Esophagus squamous epithelium (tissue), 5 donors: ENCODE measurements around the gene AOPEP. TPM values are rescaled to one million over a fixed set of nuclear protein-coding genes. Genes with fewer than 3 reads are reported as not detected.
A peak's percentile ranks its signal among the peaks of the same experiment; 100 is the strongest.

Experiments used
- DNase-seq: peaks from one replicate; lab custom pipeline; 2025; lab: John Stamatoyannopoulos, UW
- H3K27ac ChIP-seq, 4 donors: fragments of 200-600 bp; sonication (generic); one replicate each; pipeline ENCODE4 v1.5.1; 2016 to 2019; ENCODE audit warnings: mild to moderate bottlenecking in 1 of 4
- H3K27me3 ChIP-seq, 4 donors: fragments of 200-600 bp; sonication (generic); 1 replicate in 3 of 4; 2 replicates in 1 of 4; pipeline versions ENCODE4 v1.5.1 to v1.6.0; 2017 to 2021; ENCODE audit warnings: antibody characterized with exemption in 1 of 4
- H3K36me3 ChIP-seq, 3 donors: fragments of 200-600 bp; sonication (generic); one replicate each; pipeline ENCODE4 v1.5.1; 2016 to 2019
- H3K4me1 ChIP-seq, 3 donors: fragments of 200-600 bp; sonication (generic); one replicate each; pipeline ENCODE4 v1.5.1; 2017 to 2019
- H3K4me3 ChIP-seq, 4 donors: fragments of 200-600 bp; sonication (generic); 1 replicate in 3 of 4; 2 replicates in 1 of 4; pipeline ENCODE4 v1.5.1; 2016 to 2019; ENCODE audit warnings: mild to moderate bottlenecking in 2 of 4, moderate library complexity in 1 of 4
- H3K9me3 ChIP-seq, 3 donors: fragments of 200-600 bp; sonication (generic); one replicate each; pipeline ENCODE4 v1.5.1; 2016 to 2019
- POLR2A ChIP-seq, 4 donors: fragments of 450-650 bp; IDR thresholded peaks; one replicate each; pipeline ENCODE4 v1.6.1; 2017; ENCODE audit warnings: antibody characterized with exemption in 4 of 4, mild to moderate bottlenecking in 4 of 4, moderate library complexity in 3 of 4
- WGBS, 2 donors: methylation state at CpG; one replicate each; pipeline ENCODE4 v1.1.5; 2018; 5-methylcytosine and 5-hydroxymethylcytosine counted together
- intact Hi-C: fragments of 100-400 bp; cut with DNase I; formaldehyde crosslinking; loops from one replicate; pipeline ENCODE4 v1.15.0; 2022
- total RNA-seq, 4 donors: library from RNA; depleted of rRNA; stranded (reverse); fragments of >200 nt; gene quantifications; one replicate each; pipeline ENCODE4 v1.1.0, GENCODE V29; 2016
- TF ChIP-seq, protein P1 (sequence below), 6 experiments: fragments of 450-650 bp in 4 of 6; fragments of 200-600 bp in 2 of 6; sonication (generic) in 2 of 6; IDR thresholded peaks; one replicate each; pipeline ENCODE4 v1.5.1; 2016 to 2019; ENCODE audit warnings: antibody characterized with exemption in 6 of 6, mild to moderate bottlenecking in 4 of 6, moderate library complexity in 4 of 6
- donor health status: DM: yes; HTN: yes; CAD: no.

The AOPEP gene
- total RNA-seq, 4 donors from 2014 or later: 101 to 300 (median 115) TPM

GRCh38 chr9:94899464-94900221, 173.1 kb downstream of the AOPEP start:
- TF ChIP-seq POLR2A (IDR thresholded peaks at IDR 0.05): no peak
- TF ChIP-seq, protein P1, sequence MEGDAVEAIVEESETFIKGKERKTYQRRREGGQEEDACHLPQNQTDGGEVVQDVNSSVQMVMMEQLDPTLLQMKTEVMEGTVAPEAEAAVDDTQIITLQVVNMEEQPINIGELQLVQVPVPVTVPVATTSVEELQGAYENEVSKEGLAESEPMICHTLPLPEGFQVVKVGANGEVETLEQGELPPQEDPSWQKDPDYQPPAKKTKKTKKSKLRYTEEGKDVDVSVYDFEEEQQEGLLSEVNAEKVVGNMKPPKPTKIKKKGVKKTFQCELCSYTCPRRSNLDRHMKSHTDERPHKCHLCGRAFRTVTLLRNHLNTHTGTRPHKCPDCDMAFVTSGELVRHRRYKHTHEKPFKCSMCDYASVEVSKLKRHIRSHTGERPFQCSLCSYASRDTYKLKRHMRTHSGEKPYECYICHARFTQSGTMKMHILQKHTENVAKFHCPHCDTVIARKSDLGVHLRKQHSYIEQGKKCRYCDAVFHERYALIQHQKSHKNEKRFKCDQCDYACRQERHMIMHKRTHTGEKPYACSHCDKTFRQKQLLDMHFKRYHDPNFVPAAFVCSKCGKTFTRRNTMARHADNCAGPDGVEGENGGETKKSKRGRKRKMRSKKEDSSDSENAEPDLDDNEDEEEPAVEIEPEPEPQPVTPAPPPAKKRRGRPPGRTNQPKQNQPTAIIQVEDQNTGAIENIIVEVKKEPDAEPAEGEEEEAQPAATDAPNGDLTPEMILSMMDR (IDR thresholded peaks at IDR 0.05): no peak
- H3K27me3 ChIP-seq: no peaks in the 10 kb centered on the region
- 90 to 94% methylated on average over 7 to 8 of the region's 8 CpGs for WGBS, 2 donors
- intact Hi-C loops: no loop called here
- no peak for DNase-seq
- H3K27ac ChIP-seq: peak overlapping the region; percentile 75 to 90 (median 86)
- H3K36me3 ChIP-seq: no peaks in the 10 kb centered on the region
- no peaks in the 10 kb centered on the region for H3K9me3 ChIP-seq
- peak overlapping the region in 1 of 4 donors; percentile 19 for H3K4me3 ChIP-seq
- H3K4me1 ChIP-seq: peaks cover 5 to 53% (median 31%) of the 10 kb centered on the region in 3 donors

DNA sequence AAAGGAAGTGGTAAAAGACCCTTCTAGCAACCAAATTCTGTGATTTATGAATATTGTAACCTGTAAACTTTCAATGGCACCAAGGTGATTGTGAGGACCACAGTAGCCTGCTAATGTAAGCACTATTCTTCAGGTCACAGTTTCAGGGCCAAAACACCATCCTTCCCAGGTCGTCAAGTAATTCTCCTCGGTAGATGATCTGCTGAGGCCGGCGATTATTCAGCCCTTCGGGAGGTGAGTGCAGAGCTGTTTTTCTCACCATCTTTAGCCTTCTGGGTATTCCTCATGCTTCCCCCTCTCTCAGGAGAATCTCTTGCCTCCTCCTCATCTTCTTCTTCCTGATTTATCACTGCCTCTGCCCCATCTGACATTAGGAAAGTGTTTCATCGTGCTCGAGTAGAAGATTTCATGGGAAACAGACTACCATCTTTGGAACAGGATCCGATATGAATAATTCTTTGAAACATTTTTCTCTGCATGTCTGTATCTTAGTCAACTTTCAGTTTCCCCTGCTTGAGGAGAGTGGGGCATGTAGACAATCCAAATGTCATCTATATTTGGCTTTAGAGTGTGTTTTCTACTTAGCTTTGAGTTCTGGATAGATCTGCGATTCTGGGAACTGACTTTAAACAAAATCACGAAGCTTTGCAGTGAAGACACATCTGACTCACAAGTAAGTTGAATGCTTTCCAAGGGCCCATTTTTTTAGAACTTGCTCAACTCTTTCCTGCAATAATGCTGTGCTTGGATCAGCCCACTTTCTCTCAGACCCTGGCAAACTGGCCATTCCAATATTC, 173.9 kb downstream of the AOPEP start:
- TF ChIP-seq POLR2A (IDR thresholded peaks at IDR 0.05): no peak
- TF ChIP-seq, protein P1 (IDR thresholded peaks at IDR 0.05): no peak
- H3K27ac ChIP-seq: peak overlapping the region; percentile 75 to 90 (median 86)
- intact Hi-C loops: no loop called here
- H3K4me3 ChIP-seq: peak overlapping the region in 2 of 4 donors; percentile 14 to 19
- DNase-seq: no peak
- H3K9me3 ChIP-seq: no peaks in the 10 kb centered on the region
- H3K27me3 ChIP-seq: no peaks in the 10 kb centered on the region
- 41 to 42% methylated on average over 10 of the region's 10 CpGs for WGBS, 2 donors
- no peaks in the 10 kb centered on the region for H3K36me3 ChIP-seq
- H3K4me1 ChIP-seq: peaks cover 5 to 52% (median 31%) of the 10 kb centered on the region in 3 donors

DNA sequence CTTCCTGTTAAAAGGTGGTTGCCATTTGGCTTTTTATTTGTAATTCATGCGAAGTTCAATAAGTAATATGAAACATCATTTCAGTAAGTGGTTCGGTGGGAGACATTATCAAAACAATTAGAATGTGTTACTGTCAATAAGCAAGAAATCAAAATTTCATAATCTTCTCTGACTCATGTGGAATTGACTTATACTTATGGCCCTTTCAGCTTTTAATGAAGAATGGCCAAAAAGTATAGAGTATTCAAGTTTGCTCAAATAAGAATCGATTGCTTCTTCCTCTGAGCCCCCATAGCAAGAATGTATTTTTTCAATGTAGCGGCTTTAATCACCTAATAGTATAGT, 174.5 kb downstream of the AOPEP start:
- no peak for DNase-seq
- intact Hi-C loops: no loop called here
- Histone ChIP-seq H3K36me3 (no peaks in the 10 kb centered on the region), H3K27ac (peak overlapping the region; percentile 75 to 90 (median 86)), H3K4me3 (peak overlapping the region in 2 of 4 donors; percentile 14 to 19), H3K4me1 (peaks cover 5 to 52% (median 31%) of the 10 kb centered on the region in 3 donors), H3K27me3 (no peaks in the 10 kb centered on the region), H3K9me3 (no peaks in the 10 kb centered on the region)
- TF ChIP-seq POLR2A (IDR thresholded peaks at IDR 0.05): no peak
- TF ChIP-seq, protein P1 (IDR thresholded peaks at IDR 0.05): no peak
- 41 to 45% methylated on average over 4 of the region's 4 CpGs for WGBS, 2 donors

GRCh38 chr9:94903961-94904421, 177.5 kb downstream of the AOPEP start:
- 75 to 77% methylated on average over 2 of the region's 2 CpGs for WGBS, 2 donors
- intact Hi-C loops: no loop called here
- H3K27me3 ChIP-seq: no peaks in the 10 kb centered on the region
- H3K4me1 ChIP-seq: peaks cover 5 to 70% (median 31%) of the 10 kb centered on the region in 3 donors
- H3K4me3 ChIP-seq: no peak overlapping the region
- no peaks in the 10 kb centered on the region for H3K36me3 ChIP-seq
- no peak for DNase-seq
- no peak for TF ChIP-seq POLR2A (IDR thresholded peaks at IDR 0.05)
- H3K27ac ChIP-seq: no peak overlapping the region
- no peaks in the 10 kb centered on the region for H3K9me3 ChIP-seq

DNA sequence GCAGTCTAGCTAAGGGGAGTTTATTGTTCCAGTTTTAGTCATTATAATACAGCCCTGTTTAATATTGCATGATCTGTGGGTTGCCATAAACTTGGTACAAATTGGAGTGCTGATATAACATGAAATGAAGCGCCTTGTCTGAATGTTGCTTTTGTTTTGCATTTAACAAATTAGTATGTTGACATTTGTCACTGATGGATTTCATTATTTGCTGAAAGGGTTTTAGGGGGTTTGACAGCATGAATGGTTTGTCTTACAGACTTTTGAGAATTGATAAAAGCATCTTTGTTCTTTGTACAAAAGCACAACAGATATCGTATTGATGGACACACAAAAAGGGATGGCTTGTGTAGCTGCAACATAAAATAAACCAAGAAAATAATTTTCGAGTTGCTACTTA, 178.3 kb downstream of the AOPEP start:
- TF ChIP-seq, protein P1 (IDR thresholded peaks at IDR 0.05): no peak
- TF ChIP-seq POLR2A (IDR thresholded peaks at IDR 0.05): no peak
- intact Hi-C loops: no loop called here
- 94 to 96% methylated on average over 3 of the region's 3 CpGs for WGBS, 2 donors
- DNase-seq: no peak
- H3K4me3 ChIP-seq: no peak overlapping the region
- H3K9me3 ChIP-seq: no peaks in the 10 kb centered on the region
- no peak overlapping the region for H3K27ac ChIP-seq
- no peaks in the 10 kb centered on the region for H3K27me3 ChIP-seq
- H3K4me1 ChIP-seq: peaks cover 5 to 70% (median 27%) of the 10 kb centered on the region in 3 donors
- H3K36me3 ChIP-seq: no peaks in the 10 kb centered on the region
